Tibial nerve (tissue), 4 donors: ENCODE results near the gene KIAA1217.

Experiments used
- EP300 ChIP-seq, 2 donors: sonication (generic); formaldehyde crosslinking; IDR thresholded peaks; one replicate each; pipeline ENCODE4 v1.6.1; 2017; ENCODE audit warnings: antibody characterized with exemption in 2 of 2, mild to moderate bottlenecking in 1 of 2
- TF ChIP-seq, protein P1 (sequence below), 5 experiments: fragments of 200-600 bp in 3 of 5; fragments of 450-650 bp in 2 of 5; sonication (generic) in 3 of 5; IDR thresholded peaks; one replicate each; pipeline ENCODE4 v1.5.1; 2016 to 2019; ENCODE audit warnings: antibody characterized with exemption in 5 of 5, mild to moderate bottlenecking in 3 of 5, moderate library complexity in 2 of 5

GRCh38 chr10:24518411-24518810 is 309.5 kb downstream of the KIAA1217 start:
- TF ChIP-seq, protein P1, sequence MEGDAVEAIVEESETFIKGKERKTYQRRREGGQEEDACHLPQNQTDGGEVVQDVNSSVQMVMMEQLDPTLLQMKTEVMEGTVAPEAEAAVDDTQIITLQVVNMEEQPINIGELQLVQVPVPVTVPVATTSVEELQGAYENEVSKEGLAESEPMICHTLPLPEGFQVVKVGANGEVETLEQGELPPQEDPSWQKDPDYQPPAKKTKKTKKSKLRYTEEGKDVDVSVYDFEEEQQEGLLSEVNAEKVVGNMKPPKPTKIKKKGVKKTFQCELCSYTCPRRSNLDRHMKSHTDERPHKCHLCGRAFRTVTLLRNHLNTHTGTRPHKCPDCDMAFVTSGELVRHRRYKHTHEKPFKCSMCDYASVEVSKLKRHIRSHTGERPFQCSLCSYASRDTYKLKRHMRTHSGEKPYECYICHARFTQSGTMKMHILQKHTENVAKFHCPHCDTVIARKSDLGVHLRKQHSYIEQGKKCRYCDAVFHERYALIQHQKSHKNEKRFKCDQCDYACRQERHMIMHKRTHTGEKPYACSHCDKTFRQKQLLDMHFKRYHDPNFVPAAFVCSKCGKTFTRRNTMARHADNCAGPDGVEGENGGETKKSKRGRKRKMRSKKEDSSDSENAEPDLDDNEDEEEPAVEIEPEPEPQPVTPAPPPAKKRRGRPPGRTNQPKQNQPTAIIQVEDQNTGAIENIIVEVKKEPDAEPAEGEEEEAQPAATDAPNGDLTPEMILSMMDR (IDR thresholded peaks at IDR 0.05), result no peak
- no peak for TF ChIP-seq EP300 (IDR thresholded peaks at IDR 0.05)
